Activated CD4-positive, alpha-beta T cell treated with anti-CD3 and anti-CD28 coated beads, Interleukin-10, Interleukin-2, amounts not matched to agents 100 ng/mL and 50 ng/mL, durations not matched to agents 16 hours and 8 hours (primary cell): ENCODE measurements around the gene KCTD16.
A peak's percentile ranks its signal among the peaks of the same experiment; 100 is the strongest.

ENCODE experiments used
- DNase-seq: peaks from one replicate; pipeline ENCODE4 v3.0.0-alpha.2; 2020

Gene KCTD16

DNA sequence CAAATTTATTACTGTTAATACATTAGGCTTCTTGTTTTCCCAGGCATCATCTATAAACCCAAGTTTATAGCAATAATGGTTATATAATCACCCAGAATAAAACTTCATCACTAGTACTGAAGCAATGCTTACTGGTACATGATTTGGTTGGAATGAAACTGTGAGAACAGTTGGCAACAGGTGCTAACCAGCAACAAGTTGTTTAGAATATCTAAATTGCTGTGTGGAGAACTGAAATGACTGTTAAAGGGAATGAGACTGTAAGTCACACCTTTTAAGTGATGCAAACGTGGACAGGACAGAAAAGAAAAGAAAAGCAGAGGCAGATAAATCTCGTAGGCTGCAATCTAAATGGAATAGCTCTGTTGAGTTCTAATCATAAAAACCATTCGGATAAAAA lies 2.7 kb upstream of the KCTD16 start:
- peak; percentile 11 for DNase-seq

DNA sequence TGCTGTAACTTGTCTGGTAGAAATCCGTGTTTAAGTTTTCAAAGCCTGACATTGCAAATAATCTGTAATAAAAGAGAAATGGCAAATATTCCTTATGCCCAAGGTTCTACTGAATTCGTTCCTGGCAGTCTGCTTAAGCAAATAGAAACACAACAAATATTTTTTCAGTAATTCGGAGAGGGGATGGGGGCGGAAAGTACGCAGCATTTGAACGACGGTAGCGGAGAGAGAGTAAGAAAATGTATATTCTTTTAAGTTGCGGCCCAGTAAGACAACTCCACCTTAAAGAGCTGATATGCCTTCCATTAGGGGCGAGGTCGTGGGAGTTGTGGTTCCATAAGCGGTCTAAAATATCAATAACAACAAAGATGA lies 783 bp upstream of the KCTD16 start:
- no peak for DNase-seq

- no peak for DNase-seq
Measured at GRCh38 chr5:144173766-144174165, 3.1 kb downstream of the KCTD16 start.

DNA sequence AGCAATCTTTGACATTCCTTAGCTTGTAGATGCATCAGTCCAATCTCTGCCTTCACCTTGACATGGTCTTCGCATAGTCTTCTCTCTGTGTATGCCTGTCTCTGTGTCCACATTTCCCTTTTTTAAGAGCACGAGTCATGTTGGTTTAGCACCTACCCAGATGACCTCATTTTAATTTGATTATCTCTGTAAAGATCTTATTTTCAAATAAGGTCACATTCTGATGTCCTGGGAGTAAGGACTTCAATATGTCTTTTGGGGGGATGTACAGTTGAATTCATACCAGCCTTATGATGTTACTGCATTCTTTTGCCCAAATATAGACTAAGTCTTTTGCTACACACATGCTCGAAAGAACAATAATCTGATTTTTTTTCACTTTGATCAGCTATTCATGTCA lies 6.9 kb downstream of the KCTD16 start:
- DNase-seq, result no peak

DNA sequence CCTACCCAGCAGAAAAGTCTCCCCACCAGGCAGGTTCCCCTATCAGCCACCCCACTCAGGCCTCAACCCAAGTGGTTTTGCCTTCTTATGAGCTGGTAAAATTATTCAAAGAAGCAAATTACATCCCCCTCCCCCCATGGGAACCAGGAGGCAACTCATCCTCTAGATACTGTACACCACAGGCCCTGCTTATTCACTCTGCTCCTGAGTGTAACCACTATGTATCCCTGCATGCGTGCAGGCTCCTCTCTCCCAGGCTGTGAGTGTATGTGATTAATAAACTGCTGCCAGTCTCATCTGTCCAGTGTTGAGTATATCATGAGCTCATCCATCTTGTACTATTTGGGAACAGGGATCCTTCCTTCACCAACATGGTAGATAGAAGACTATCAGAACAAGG lies 8.6 kb downstream of the KCTD16 start:
- DNase-seq, result no peak

GRCh38 chr5:144183254-144183889 lies 12.7 kb downstream of the KCTD16 start:
- peak; percentile 34 for DNase-seq

DNA sequence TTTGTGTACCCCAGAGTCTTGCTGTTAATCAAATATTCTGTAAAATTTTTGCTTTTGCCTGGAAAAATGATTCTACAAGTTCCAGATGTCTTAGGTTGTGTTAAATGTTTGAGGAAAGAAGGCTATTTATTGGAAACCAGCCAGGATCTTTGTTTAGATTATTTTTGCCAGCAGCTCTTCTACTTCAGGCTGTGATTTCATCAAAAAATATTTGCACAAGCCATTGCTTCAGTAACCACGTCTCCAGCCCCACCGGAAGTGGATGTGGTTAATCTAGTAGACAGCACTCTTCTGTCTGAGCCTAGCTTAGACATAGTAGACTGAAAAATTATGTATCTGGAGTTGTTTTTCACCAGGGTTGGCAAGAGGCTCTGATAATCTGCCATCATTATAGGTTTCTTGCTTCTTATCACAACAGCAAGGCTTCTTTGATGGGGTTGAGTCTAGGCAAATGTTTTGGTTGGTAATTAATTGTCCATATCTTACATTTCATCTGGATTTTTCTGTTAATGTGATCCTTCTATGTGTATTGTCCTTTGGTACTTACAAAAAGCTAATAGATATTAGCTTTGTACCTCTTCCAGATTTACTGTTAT lies 17.1 kb downstream of the KCTD16 start:
- DNase-seq, result peak; percentile 86

GRCh38 chr5:144189800-144190429 lies 19.2 kb downstream of the KCTD16 start:
- DNase-seq, result peak; percentile 95

GRCh38 chr5:144191531-144191930 lies 20.9 kb downstream of the KCTD16 start:
- no peak for DNase-seq

DNA sequence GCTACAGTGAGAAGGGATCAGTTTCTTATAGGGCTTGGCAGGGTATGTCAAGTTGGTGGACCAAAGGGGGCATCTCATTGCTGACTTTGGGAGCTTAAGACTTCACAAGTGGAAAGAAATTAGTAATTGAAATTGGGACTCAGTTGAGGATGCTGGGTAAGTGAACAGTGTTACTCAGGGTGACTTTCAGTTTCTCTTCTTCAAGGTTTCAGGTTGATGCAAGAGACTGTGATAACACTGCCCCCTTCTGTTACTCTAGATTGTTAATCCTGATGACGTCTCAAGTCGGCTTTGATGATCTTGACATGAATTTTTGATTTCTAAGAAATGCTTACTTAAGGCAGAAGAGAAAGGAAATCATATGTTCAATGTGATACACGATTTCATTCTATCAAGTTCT lies 21.3 kb downstream of the KCTD16 start:
- DNase-seq, result peak; percentile 88

- DNase-seq, result no peak
Measured at GRCh38 chr5:144192661-144193060, 22.0 kb downstream of the KCTD16 start.

DNA sequence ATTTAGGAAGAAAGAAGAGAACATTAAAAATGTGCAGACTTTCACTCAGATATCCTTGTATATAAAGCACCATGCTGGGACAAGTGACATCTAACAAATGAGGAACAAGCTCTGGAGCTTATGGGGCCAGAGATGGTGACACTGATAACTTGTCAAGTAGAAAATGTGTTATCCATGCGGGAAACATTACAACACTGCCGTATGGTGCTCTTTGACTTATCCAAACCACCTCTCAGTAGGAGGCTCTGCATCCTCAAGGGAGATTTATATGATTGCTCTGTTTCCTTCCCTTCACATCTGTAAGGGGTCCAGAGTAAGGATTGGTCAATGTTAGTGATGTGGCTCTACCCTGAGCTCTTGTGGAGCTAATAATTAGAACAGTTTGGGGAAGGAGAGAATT lies 23.5 kb downstream of the KCTD16 start:
- DNase-seq, result no peak

- DNase-seq, result no peak
Measured at GRCh38 chr5:144195448-144195847, 24.8 kb downstream of the KCTD16 start.

DNA sequence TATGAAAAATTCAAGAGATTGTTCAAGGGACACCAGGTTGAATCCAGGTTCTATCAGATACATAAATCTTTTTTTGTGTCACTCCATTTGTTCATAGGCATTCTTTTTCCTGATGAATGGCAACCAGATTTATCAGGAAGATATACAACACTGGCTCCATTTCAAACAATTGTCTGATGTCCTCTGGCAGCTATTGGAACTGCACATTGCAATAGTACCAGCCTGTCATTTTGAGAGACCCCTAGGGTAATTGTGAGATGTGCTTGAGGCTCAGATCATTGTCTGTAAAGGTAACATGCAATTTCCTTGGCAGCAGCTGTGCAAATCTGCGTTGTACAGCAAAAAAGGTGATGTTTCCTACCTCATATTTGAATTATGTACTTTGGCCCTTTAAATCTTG lies 25.9 kb downstream of the KCTD16 start:
- DNase-seq, result no peak

DNA sequence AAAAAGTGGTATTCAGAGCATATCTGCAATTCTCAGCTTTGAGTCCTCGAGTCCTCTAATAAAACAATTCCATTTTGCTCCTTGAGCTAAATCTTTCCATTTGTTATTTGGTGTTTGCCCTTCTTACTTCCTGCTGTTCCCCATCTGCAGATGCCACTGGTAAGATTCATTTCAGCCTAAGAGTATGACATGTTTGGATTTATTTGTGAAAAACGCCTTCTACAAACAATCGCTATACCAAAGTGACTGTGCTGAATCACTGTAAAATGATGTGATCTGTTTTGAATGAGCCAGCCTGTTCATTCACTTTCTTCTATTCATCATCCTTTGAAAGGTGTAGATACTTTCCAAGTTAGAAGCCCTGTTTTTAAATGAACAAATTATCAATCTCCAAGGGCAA lies 27.7 kb downstream of the KCTD16 start:
- DNase-seq, result no peak

DNA sequence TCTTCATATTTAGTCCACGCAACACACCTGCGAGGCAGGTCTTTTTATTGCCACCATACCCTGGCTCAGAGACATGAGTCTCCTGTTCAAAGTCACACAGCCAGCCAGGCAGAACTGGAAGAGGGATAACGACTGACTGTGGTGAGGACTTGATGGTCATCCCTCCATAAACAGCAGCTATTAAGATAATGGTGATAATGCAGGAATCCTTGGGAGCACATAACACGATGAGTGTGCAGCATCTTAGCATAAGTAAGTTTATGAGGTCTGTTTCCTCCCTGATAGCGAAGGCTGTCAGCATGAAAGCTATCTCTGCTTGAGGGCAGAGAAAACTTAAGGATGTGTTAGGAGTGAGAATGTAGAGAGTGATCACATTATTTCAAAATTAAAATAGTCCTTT lies 30.9 kb downstream of the KCTD16 start:
- DNase-seq, result no peak

DNA sequence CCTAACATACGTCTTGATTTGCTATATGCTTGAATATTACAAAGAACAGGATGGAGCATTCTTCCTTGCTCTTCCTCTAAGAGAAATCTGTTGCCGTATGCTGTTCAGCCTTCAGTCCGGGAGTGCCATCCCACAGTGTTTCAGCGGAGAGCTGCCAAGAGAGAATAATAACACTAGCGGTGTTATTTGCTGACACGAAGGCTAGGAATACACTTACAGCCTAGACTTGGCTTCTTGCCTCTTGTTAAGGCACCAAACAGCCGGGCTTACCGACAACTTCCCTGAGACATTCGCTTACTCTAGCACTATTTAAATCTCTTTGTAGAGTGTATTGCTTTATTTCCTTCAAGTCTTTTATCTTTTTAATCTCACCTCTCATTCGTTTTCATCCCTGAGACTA lies 31.4 kb downstream of the KCTD16 start:
- DNase-seq, result no peak

DNA sequence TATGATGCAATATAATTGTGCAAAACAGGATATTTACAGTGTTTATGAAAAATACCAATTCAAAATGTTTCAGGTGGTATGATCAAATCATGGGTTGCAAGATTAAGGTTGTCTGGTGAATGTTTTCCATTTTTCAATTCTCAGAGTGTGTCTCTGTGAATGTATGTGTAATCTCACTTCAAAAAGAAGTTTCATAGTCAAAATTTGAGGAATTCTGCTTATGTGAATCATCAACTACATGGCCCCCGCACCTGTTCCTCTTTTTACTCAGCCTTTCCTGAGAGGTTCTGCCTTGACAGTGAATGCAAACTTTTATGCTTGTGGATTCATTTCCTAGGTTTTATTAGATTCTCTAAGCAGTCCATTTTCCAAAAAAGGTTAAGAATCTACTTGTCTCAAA lies 32.1 kb downstream of the KCTD16 start:
- no peak for DNase-seq

GRCh38 chr5:144203750-144204596 lies 33.3 kb downstream of the KCTD16 start:
- DNase-seq, result peak; percentile 57

- DNase-seq, result no peak
Measured at GRCh38 chr5:144205141-144205551, 34.5 kb downstream of the KCTD16 start.

GRCh38 chr5:144206141-144206540 lies 35.5 kb downstream of the KCTD16 start:
- DNase-seq, result no peak

DNA sequence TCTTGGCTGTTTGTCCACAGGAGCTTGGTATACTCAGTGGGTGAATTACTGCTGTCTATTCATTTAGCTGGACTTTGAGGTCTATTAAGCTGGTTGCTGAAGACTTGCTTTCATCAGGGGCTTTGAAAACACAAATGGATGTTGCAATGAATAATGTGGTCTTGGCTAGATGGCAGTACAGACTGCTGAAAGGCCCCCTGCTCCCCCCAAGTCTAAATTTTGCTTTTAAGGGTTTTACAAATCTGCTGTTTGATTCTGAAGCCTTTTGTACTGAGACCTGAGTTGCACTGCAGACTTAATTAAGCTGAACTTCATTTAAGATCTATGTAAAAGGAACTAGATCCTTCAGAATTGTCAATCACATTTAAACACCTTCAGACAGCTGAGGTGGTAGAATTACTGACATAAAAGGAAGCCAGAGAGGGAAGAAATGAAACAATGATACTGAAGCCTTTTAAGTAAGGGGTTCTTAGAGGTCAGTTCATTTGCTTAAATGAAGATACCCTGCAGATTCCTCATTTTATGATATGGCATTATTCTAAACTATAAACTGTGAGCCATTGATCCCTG lies 37.3 kb downstream of the KCTD16 start:
- DNase-seq, result no peak

DNA sequence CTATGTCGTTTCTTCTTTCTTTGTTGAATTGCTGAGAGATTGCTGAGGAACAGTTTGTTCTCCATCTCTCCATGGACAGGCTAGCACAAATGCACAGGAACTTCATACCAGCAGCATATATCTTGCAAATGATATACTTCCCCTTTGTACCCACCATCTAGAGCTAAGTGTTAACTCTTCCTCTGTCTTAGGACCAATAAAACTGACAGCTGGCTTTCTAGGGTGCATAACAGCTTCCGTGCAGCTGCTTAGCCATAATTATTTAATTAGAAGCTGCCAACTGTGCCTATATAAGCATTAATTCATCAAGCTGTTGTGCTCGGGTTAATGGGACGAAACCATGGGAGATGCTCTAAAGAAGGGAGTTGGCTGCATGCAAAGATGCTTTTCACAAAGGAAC lies 38.7 kb downstream of the KCTD16 start:
- DNase-seq, result no peak
